Measurements from ENCODE around the gene RAB3IL1.

RAB3IL1 gene

GRCh38 chr11:61895718-61896059 lies 21.7 kb downstream of the RAB3IL1 start:
- Histone ChIP-seq H3K4me3 (ENCODE audit: low read depth, low read length) (no peak overlapping the region), H3K9me3 (ENCODE audit: control insufficient read depth, insufficient read depth, low read depth, low read length) (no peaks in the 10 kb centered on the region), H3K27ac (ENCODE audit: extremely low read depth, low read depth, low read length) (no peak overlapping the region), H3K4me1 (ENCODE audit: control insufficient read depth, insufficient read depth, low read length) (peaks cover 2% of the 10 kb centered on the region; the same call in 1 of the 2 replicates), H3K36me3 (ENCODE audit: control insufficient read depth in 2 of 2, insufficient read depth in 1 of 2, low read length in 2 of 2) (no peaks in the 10 kb centered on the region)
- TF ChIP-seq ZNF132 (tag by site-specific recombination; IDR thresholded peaks at IDR 0.05; ENCODE audit: borderline replicate concordance) (no peak), ZNF529 (tag by site-specific recombination; IDR thresholded peaks at IDR 0.05; ENCODE audit: insufficient replicate concordance) (no peak), ZNF202 (tag by site-specific recombination; IDR thresholded peaks at IDR 0.05; ENCODE audit: borderline replicate concordance) (no peak), ZNF16 (tag by site-specific recombination; IDR thresholded peaks at IDR 0.05; ENCODE audit: low read depth) (no peak)
- POLR2A ChIA-PET = no interaction called here
- CTCF ChIA-PET = interaction anchor here (0.8 to 16.2 kb wide), 9 partner anchors 14 to 228 kb away, joined by 3 to 329 read pairs (median 57); partner anchors contain the start of genes BEST1 and INCENP

GRCh38 chr11:61895046-61895717 lies 22.2 kb downstream of the RAB3IL1 start:
- POLR2A ChIA-PET = no interaction called here
- TF ChIP-seq ZNF544 (tag by site-specific recombination; IDR thresholded peaks at IDR 0.05) (no peak), ZXDB (tag by site-specific recombination; IDR thresholded peaks at IDR 0.05) (no peak), ZNF600 (tag by site-specific recombination; IDR thresholded peaks at IDR 0.05) (no peak), ZNF202 (tag by site-specific recombination; IDR thresholded peaks at IDR 0.05; ENCODE audit: borderline replicate concordance) (no peak), REST (tag by site-specific recombination; IDR thresholded peaks at IDR 0.05) (no peak), ZNF19 (tag by site-specific recombination; IDR thresholded peaks at IDR 0.05; ENCODE audit: low read depth) (no peak), TCF7L2 (IDR thresholded peaks at IDR 0.05; ENCODE audit: borderline replicate concordance, low read depth, low read length) (no peak), FEZF1 (tag by site-specific recombination; IDR thresholded peaks at IDR 0.05) (no peak), BCL6B (tag by site-specific recombination; IDR thresholded peaks at IDR 0.05) (no peak), ZNF292 (tag by site-specific recombination; IDR thresholded peaks at IDR 0.05; ENCODE audit: borderline replicate concordance, low read depth) (no peak), ZNF843 (tag by site-specific recombination; IDR thresholded peaks at IDR 0.05) (no peak), ZNF639 (tag by site-specific recombination; IDR thresholded peaks at IDR 0.05) (no peak)
- no peak overlapping the region for H3K27ac ChIP-seq (ENCODE audit: extremely low read depth, low read depth, low read length)
- H3K9me3 ChIP-seq (ENCODE audit: control insufficient read depth, insufficient read depth, low read depth, low read length) = no peaks in the 10 kb centered on the region
- H3K36me3 ChIP-seq (ENCODE audit: control insufficient read depth in 2 of 2, insufficient read depth in 1 of 2, low read length in 2 of 2) = no peaks in the 10 kb centered on the region
- no peak overlapping the region for H3K4me3 ChIP-seq (ENCODE audit: low read depth, low read length)
- H3K4me1 ChIP-seq (ENCODE audit: control insufficient read depth, insufficient read depth, low read length) = peaks cover 3% of the 10 kb centered on the region
- CTCF ChIA-PET = interaction anchor here (4.9 to 16.2 kb wide), 6 partner anchors 14 to 213 kb away, joined by 24 to 329 read pairs (median 105); partner anchors contain the start of gene BEST1
